Esophagus squamous epithelium (tissue), 4 donors: ENCODE measurements around the gene RHBDL2.

Experiments used
- POLR2A ChIP-seq, 4 donors: fragments of 450-650 bp; IDR thresholded peaks; one replicate each; pipeline ENCODE4 v1.6.1; 2017; ENCODE audit warnings: antibody characterized with exemption in 4 of 4, mild to moderate bottlenecking in 4 of 4, moderate library complexity in 3 of 4
- TF ChIP-seq, protein P1 (sequence below), 6 experiments: fragments of 450-650 bp in 4 of 6; fragments of 200-600 bp in 2 of 6; sonication (generic) in 2 of 6; IDR thresholded peaks; one replicate each; pipeline ENCODE4 v1.5.1; 2016 to 2019; ENCODE audit warnings: antibody characterized with exemption in 6 of 6, mild to moderate bottlenecking in 4 of 6, moderate library complexity in 4 of 6

DNA sequence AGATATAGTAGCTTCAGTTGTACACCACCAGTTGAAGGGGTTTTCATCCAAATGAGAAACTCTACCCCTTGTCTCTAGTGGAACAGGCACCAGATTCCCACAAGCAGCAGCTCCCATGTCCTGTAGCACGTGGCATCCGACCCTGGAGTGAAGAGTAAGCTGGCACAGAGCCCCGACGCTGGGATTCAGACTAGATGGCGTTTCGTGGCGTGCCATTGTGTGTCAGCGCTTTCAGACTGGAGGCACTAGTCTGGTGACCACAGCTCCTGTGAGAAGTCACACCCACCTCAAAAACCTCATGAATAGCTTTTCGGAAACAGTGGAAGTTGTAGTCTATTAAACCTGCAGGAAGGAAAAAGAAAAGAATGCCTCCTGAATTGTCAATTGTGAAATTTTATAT, 102.3 kb downstream of the RHBDL2 start:
- TF ChIP-seq, protein P1, sequence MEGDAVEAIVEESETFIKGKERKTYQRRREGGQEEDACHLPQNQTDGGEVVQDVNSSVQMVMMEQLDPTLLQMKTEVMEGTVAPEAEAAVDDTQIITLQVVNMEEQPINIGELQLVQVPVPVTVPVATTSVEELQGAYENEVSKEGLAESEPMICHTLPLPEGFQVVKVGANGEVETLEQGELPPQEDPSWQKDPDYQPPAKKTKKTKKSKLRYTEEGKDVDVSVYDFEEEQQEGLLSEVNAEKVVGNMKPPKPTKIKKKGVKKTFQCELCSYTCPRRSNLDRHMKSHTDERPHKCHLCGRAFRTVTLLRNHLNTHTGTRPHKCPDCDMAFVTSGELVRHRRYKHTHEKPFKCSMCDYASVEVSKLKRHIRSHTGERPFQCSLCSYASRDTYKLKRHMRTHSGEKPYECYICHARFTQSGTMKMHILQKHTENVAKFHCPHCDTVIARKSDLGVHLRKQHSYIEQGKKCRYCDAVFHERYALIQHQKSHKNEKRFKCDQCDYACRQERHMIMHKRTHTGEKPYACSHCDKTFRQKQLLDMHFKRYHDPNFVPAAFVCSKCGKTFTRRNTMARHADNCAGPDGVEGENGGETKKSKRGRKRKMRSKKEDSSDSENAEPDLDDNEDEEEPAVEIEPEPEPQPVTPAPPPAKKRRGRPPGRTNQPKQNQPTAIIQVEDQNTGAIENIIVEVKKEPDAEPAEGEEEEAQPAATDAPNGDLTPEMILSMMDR (IDR thresholded peaks at IDR 0.05) = no peak
- no peak for TF ChIP-seq POLR2A (IDR thresholded peaks at IDR 0.05)
